ENCODE results near the gene HNRNPUL1. TPM values are rescaled to one million over a fixed set of nuclear protein-coding genes. Genes with fewer than 3 reads are reported as not detected.

The HNRNPUL1 gene
- total and polyA plus RNA-seq, 10 of the 15 experiments (the other 5 are each of a cell fraction or from before 2014, with no cell fraction given), result 11.1 to 276 (median 117) TPM

- TF ChIP-seq DPF2 (IDR thresholded peaks at IDR 0.05) (peak; percentile 78), PAX8 (IDR thresholded peaks at IDR 0.05) (no peak), ZNF622 (IDR thresholded peaks at IDR 0.05) (no peak), HDAC2 (IDR thresholded peaks at IDR 0.05) (no peak), IKZF1 (conservative IDR thresholded peaks at IDR 0.05) (peak; percentile 52; the same call in 1 of the 2 replicates), ZNF274 (IDR thresholded peaks at IDR 0.05; ENCODE audit: insufficient read depth, insufficient read length) (no peak), SMAD5 (IDR thresholded peaks at IDR 0.05; ENCODE audit: low read depth) (no peak), BRCA1 (IDR thresholded peaks at IDR 0.05; ENCODE audit: low read depth, low read length) (no peak), IKZF2 (IDR thresholded peaks at IDR 0.05) (peak; percentile 4 to 22; a peak in 2 of 4 replicates), SUPT20H (IDR thresholded peaks at IDR 0.05; ENCODE audit: borderline replicate concordance, control insufficient read depth, low read depth, low read length) (no peak), TCF12 (IDR thresholded peaks at IDR 0.05; ENCODE audit: low read depth, low read length) (no peak), CREM (IDR thresholded peaks at IDR 0.05; ENCODE audit: low read depth) (no peak), STAT3 (IDR thresholded peaks at IDR 0.05; ENCODE audit: low read depth, low read length) (no peak), STAT1 (conservative IDR thresholded peaks at IDR 0.05) (no peak), SPI1 (IDR thresholded peaks at IDR 0.05; ENCODE audit: borderline replicate concordance, insufficient read depth, low read depth, low read length) (no peak), CUX1 (IDR thresholded peaks at IDR 0.05; ENCODE audit: insufficient replicate concordance, low read depth, low read length) (no peak), EZH2 (IDR thresholded peaks at IDR 0.05; ENCODE audit: borderline replicate concordance, control insufficient read depth, low read depth, low read length) (no peak), HDGF (IDR thresholded peaks at IDR 0.05) (no peak), SIX5 (IDR thresholded peaks at IDR 0.05; ENCODE audit: low read depth, low read length, severe bottlenecking) (no peak), MXI1 (IDR thresholded peaks at IDR 0.05; ENCODE audit: low read depth, low read length) (no peak)
- TF ChIP-seq, protein P1, sequence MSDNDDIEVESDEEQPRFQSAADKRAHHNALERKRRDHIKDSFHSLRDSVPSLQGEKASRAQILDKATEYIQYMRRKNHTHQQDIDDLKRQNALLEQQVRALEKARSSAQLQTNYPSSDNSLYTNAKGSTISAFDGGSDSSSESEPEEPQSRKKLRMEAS (IDR thresholded peaks at IDR 0.05; ENCODE audit: low read depth, low read length), result no peak
- TF ChIP-seq, protein P2, sequence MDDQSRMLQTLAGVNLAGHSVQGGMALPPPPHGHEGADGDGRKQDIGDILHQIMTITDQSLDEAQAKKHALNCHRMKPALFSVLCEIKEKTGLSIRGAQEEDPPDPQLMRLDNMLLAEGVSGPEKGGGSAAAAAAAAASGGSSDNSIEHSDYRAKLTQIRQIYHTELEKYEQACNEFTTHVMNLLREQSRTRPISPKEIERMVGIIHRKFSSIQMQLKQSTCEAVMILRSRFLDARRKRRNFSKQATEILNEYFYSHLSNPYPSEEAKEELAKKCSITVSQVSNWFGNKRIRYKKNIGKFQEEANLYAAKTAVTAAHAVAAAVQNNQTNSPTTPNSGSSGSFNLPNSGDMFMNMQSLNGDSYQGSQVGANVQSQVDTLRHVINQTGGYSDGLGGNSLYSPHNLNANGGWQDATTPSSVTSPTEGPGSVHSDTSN (IDR thresholded peaks at IDR 0.05; ENCODE audit: insufficient replicate concordance, low read depth, low read length), result no peak
- TF ChIP-seq, protein P3, sequence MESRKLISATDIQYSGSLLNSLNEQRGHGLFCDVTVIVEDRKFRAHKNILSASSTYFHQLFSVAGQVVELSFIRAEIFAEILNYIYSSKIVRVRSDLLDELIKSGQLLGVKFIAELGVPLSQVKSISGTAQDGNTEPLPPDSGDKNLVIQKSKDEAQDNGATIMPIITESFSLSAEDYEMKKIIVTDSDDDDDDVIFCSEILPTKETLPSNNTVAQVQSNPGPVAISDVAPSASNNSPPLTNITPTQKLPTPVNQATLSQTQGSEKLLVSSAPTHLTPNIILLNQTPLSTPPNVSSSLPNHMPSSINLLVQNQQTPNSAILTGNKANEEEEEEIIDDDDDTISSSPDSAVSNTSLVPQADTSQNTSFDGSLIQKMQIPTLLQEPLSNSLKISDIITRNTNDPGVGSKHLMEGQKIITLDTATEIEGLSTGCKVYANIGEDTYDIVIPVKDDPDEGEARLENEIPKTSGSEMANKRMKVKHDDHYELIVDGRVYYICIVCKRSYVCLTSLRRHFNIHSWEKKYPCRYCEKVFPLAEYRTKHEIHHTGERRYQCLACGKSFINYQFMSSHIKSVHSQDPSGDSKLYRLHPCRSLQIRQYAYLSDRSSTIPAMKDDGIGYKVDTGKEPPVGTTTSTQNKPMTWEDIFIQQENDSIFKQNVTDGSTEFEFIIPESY (IDR thresholded peaks at IDR 0.05), result no peak
These were observed 616 bp downstream of the HNRNPUL1 start (continued) for GRCh38 chr19:41264581-41265394.
